Prostate gland (tissue), 2 donors: ENCODE results near the gene IDH2.

ENCODE experiments used
- CTCF ChIP-seq, 4 experiments: fragments of 200-600 bp in 2 of 4; fragments of 450-650 bp in 2 of 4; sonication (generic) in 2 of 4; IDR thresholded peaks; 1 replicate in 3 of 4; 2 replicates in 1 of 4; pipeline ENCODE4 v1.5.1; 2016 to 2019; ENCODE audit warnings: antibody characterized with exemption in 4 of 4, mild to moderate bottlenecking in 2 of 4, moderate library complexity in 2 of 4
- POLR2AphosphoS5 ChIP-seq: sonication (generic); formaldehyde crosslinking; IDR thresholded peaks from one replicate; pipeline ENCODE4 v1.6.1; 2017; ENCODE audit warnings: antibody characterized with exemption

- TF ChIP-seq CTCF (IDR thresholded peaks at IDR 0.05) (no peak), POLR2AphosphoS5 (no peak)
These were observed 39.8 kb downstream of the IDH2 start for GRCh38 chr15:90062462-90062932.
